Measurements from ENCODE around the gene TIMP1.

TIMP1 gene

DNA sequence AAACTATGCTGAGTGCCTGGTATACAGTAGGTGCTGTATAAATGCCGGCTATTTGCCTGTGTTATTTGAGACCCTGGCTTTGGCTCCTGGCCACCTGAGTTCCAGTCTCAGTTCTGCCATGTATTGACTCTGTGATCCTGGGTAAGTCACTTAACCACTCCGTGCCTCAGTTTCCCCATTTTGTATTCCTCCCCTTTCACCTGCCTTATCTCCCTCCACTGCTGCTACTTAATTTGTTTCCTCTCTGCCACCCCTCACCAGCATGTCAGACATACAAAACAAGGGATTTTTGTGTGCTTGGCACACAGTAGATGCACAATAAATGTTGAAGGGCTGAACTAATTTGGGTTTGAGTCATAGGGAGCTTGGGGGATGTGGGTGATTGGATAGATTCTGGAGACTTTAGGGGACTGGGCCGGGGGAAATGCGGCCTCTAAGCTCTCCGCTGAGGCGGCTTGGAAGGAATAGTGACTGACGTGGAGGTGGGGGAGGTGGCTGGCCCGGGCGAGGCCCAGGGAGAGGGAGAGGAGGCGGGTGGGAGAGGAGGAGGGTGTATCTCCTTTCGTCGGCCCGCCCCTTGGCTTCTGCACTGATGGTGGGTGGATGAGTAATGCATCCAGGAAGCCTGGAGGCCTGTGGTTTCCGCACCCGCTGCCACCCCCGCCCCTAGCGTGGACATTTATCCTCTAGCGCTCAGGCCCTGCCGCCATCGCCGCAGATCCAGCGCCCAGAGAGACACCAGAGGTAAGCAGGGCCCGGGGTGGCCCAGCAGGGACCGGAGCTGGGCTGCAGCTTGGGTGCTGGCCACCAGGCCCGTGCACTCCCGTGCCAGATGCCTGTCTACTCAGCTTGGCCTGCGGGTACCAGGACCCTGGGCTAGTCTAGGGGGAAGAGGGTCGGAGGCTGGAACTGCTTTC is at the start of gene TIMP1:
TSS of gene TIMP1 (plus strand) at position 706 of the 917 bp plus-strand sequence. CDS start 980 bp downstream, outside the sequence.
- no peak for DNase-seq

DNA sequence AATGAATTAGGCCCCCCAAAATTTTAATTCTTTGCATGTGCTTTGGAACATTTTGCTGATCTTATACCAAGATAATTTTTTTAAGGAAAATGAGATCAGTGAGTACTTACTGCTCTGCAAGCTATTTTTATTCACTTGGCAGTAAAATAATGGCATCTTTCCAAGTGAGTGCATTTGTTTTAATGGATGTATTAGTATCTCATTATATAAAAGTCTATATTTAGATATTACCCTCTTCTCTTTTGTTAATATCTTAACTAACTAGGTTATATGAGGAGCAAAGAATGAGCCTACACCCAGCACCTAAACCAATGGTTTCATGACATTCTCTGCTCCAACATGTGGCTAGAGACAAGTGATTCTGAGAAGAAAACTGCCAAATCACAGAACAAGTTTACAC is 42.4 kb upstream of the TIMP1 start:
- DNase-seq, result no peak

- peak; percentile 62 for DNase-seq
Measured at GRCh38 chrX:47540754-47541538, 41.3 kb upstream of the TIMP1 start.

- no peak for DNase-seq
Measured at GRCh38 chrX:47543496-47543895, 38.7 kb upstream of the TIMP1 start.

DNA sequence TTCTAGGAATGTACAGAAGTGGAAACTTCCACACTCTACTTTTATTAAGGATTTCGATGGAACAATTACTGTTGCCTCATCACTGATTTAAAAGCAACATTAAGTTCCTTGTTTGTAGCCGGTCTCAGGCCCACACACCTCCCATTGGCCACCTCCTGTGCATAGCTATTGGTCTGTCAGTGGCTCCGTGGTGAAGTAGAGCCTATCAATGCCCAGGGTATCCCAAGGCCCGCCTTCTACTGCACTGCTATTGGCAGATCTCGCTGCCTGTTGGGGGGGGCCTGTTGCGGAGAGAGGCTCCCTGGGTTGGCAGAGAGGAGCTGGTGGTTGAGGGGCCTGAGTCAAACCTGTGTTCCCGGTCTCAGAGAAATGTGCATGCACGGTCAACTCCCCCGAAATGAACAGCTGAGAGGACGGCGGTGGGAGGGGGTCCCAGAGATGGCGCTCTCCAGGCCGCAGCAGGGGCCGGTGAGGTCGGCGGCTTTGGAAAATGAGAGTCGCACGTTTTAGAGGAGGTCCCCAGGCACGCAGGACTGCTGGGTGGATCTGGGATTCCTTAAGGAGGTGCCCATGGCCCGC is 26.1 kb upstream of the TIMP1 start:
- DNase-seq, result peak; percentile 84

DNA sequence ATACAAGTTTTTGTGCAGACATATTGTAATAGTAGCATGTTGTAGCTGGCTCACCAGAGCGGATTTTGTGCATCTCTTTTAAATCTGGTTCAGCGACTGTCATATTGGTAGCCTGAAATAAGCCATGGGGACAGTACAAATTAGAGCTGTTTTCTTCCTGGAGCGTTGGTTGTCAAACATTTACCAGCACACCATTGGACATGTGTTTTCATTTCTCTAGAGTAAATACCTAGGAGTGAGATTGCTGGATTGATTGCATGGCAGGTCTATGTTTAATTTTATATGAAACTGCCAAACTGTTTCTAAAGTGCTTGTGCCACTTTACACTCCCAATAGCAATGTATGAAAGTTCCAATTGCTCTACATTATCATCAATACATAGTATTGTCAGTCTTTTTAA is 23.8 kb upstream of the TIMP1 start:
- no peak for DNase-seq

DNA sequence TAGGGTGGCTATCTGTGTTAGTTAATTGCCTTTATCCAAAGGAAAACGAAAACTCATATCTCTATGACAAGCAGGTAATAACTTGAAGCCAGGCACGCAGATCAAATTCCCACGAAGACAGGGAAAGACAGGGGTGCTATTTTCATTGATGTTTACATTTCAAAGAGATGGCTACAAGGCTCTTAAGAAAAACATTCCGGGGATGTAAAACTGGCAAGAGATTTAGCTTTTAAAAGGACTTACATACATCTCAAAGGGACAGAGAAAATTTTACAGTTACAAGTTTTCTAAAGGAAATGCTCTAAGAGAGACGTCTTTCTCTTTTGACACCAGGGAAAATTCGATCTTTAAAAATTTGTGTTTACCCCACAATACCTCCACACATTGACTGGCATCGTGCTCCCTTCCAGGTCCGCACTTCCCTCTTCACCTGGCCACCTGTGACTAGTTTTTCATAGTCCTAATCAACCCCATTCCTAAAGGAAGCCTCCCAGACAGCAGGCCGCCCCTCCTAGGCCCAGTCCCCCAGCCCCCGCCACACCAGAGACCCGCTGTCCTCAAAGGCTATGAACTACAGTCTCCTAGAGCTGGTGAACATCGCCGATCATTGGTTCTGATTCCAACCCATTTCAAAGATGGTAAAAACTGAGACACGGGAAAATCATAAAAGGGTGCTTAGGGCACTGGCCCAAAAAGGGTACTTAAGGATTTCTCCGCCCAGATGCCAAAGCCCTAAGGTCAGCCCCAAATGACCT is 21.9 kb upstream of the TIMP1 start:
- DNase-seq, result no peak

GRCh38 chrX:47560934-47561658 is 21.1 kb upstream of the TIMP1 start, which contains the start of gene ARAF:
TSS of gene ARAF (plus strand) at chrX:47561205. CDS start at chrX:47562968, 1,763 bp downstream.
- DNase-seq, result peak; percentile 90

DNA sequence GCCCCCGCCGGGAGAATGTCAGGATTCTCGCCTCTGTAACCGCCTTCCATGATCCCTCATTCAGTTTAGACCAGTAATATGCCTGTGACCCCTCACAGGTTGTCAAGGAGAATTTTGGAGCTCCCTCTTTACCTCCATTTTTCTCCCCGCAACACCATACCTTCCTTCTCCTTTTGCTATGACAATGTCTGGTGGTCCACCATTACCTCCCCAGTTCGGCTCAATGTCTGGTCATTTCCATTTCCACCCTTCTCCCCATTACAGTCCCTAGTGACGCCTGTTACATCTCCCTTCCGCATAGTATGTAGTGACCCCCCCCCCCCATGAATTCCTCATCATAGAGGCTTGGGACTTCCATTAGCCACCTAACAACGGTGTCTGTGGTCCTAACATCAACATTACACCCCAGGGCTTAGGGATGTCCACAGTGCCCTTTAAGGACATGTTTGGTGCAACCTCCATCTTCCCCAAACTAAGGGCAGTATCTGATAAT is 20.5 kb upstream of the TIMP1 start:
- no peak for DNase-seq

GRCh38 chrX:47562615-47563243 is 19.5 kb upstream of the TIMP1 start:
- DNase-seq, result no peak

DNA sequence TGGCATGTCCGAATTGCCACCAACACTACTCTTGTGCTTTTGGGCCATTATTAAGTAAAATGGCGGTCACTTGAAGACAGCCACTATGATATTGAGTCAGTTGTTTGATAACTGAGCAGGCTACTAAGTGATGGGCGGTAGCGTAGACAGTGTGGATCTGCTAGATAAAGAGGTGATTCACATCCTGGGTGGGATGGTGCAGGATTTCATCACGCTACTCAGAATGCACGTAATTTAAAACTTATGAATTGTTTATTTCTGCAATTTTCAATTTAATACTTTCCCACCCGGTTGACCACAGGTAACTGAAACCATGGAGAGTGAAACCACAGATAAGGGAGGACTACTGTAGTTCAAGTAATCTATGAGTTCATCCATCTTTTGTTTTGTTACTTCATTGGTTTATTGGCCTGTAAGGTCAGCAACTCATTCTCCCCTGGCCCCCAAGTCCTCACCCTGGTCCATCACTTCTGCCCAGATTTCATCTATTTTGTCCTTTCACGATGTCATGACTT is 18.4 kb upstream of the TIMP1 start:
- DNase-seq, result no peak

GRCh38 chrX:47564438-47565085 is 17.7 kb upstream of the TIMP1 start:
- no peak for DNase-seq

- no peak for DNase-seq
Measured at GRCh38 chrX:47566841-47567240, 15.4 kb upstream of the TIMP1 start.

DNA sequence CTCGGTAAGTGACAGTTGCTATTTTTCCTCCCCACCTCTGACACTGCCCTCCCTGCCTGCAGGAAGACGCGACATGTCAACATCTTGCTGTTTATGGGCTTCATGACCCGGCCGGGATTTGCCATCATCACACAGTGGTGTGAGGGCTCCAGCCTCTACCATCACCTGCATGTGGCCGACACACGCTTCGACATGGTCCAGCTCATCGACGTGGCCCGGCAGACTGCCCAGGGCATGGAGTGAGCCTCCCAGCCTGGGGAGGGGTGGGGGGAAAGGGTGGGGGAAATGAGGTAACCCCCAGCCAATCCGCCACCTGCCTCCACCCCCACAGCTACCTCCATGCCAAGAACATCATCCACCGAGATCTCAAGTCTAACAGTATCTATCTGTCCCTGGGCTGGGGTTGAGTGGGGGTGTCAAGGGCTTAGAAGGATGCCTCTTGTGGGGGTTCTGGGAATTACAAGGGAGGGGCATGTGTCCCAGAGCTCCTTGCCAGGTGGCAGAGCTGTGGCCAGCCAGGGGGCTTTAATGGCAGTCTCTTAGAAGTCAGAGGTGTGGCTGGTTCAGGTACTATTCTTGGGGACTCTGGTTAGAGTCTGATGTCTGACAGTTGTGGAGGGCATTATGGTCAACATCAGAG is 13.5 kb upstream of the TIMP1 start:
- DNase-seq, result no peak

- no peak for DNase-seq
Measured at GRCh38 chrX:47570794-47571193, 11.4 kb upstream of the TIMP1 start.

DNA sequence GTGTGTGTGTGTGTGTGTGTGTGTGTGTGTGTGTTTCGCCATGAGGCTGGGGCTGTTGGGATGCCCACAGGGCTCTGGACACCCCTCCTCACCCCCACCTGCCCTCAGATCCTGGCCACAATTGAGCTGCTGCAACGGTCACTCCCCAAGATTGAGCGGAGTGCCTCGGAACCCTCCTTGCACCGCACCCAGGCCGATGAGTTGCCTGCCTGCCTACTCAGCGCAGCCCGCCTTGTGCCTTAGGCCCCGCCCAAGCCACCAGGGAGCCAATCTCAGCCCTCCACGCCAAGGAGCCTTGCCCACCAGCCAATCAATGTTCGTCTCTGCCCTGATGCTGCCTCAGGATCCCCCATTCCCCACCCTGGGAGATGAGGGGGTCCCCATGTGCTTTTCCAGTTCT is 11.0 kb upstream of the TIMP1 start:
- no peak for DNase-seq

- DNase-seq, result no peak
Measured at GRCh38 chrX:47571896-47572295, 10.3 kb upstream of the TIMP1 start.

- no peak for DNase-seq
Measured at GRCh38 chrX:47572773-47573340, 9.4 kb upstream of the TIMP1 start.

GRCh38 chrX:47573341-47574075 is 8.7 kb upstream of the TIMP1 start:
- no peak for DNase-seq

All from NCI-H1417 treated with DMSO at 0.1 percent for 48 hours (cell line).